PC-3 (cell line): ENCODE measurements around the gene ZNF385B.

Experiments used
- EZH2 ChIP-seq: fragments of 300-600 bp; sonication (generic); IDR thresholded peaks from one replicate; pipeline ENCODE4 v1.6.1; 2017; ENCODE audit warnings: antibody characterized with exemption, mild to moderate bottlenecking, low read length; ENCODE audit not compliant: unreplicated experiment
- EZH2phosphoT487 ChIP-seq: fragments of 300-600 bp; sonication (generic); IDR thresholded peaks from 2 replicates; pipeline ENCODE4 v1.6.1; 2018; ENCODE audit warnings: mild to moderate bottlenecking, antibody characterized with exemption, low read length, borderline replicate concordance
- TF ChIP-seq, protein P1 (sequence below): fragments of 300-600 bp; sonication (generic); conservative IDR thresholded peaks from 2 replicates; pipeline ENCODE4 v1.5.1; 2017; ENCODE audit warnings: antibody characterized with exemption, low read depth, mild to moderate bottlenecking, low read length

DNA sequence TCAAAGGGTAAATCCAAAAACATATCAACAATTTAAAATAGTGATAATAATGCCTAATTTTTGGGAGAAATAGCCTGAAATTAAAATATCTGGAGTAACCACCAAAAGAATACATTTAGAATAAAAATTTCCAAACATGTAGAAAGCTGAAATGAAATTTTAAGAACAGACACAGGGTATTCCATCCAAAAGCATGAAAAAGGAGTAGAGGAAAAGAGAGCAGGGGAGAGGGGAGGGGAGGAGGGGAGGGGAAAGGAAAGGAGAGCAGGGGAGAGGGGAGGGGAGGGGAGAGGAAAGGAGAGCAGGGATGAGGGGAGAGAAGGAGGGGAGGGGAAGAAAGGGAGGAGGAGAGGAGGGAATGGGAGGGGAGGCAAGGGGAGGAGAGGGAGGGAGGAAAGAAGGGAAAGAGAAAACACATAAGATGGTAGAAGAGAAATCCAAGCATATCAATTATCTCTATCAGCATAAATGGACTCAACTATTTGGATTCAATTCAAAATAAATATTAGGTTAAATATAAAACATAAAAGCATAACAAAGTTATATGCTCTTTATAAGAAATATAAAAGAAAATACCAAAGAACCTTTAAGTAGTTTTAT, 141.1 kb downstream of the ZNF385B start:
- TF ChIP-seq, protein P1, sequence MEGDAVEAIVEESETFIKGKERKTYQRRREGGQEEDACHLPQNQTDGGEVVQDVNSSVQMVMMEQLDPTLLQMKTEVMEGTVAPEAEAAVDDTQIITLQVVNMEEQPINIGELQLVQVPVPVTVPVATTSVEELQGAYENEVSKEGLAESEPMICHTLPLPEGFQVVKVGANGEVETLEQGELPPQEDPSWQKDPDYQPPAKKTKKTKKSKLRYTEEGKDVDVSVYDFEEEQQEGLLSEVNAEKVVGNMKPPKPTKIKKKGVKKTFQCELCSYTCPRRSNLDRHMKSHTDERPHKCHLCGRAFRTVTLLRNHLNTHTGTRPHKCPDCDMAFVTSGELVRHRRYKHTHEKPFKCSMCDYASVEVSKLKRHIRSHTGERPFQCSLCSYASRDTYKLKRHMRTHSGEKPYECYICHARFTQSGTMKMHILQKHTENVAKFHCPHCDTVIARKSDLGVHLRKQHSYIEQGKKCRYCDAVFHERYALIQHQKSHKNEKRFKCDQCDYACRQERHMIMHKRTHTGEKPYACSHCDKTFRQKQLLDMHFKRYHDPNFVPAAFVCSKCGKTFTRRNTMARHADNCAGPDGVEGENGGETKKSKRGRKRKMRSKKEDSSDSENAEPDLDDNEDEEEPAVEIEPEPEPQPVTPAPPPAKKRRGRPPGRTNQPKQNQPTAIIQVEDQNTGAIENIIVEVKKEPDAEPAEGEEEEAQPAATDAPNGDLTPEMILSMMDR = no peak
- TF ChIP-seq EZH2 (no peak), EZH2phosphoT487 (no peak)
